Kidney capillary endothelial cell (primary cell): ENCODE data around the gene WSB1.
"Not testable (repeated sequence)": the region's sequence is repeated elsewhere in the genome, so short reads cannot be mapped to it uniquely, and the experiment has no call there.

ENCODE experiments used
- DNase-seq: peaks from one replicate; pipeline ENCODE4 v3.0.0-alpha.2; 2018; ENCODE audit warnings: low spot score

WSB1 gene, protein sequence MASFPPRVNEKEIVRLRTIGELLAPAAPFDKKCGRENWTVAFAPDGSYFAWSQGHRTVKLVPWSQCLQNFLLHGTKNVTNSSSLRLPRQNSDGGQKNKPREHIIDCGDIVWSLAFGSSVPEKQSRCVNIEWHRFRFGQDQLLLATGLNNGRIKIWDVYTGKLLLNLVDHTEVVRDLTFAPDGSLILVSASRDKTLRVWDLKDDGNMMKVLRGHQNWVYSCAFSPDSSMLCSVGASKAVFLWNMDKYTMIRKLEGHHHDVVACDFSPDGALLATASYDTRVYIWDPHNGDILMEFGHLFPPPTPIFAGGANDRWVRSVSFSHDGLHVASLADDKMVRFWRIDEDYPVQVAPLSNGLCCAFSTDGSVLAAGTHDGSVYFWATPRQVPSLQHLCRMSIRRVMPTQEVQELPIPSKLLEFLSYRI

GRCh38 chr17:27293898-27294688 lies at the start of gene WSB1:
WSB1 (plus strand) TSS chr17:27294114; CDS start chr17:27294396, 282 bp downstream.
- peak; percentile 87 for DNase-seq

GRCh38 chr17:27244491-27245223 lies 49.3 kb upstream of the WSB1 start:
- DNase-seq: no peak

DNA sequence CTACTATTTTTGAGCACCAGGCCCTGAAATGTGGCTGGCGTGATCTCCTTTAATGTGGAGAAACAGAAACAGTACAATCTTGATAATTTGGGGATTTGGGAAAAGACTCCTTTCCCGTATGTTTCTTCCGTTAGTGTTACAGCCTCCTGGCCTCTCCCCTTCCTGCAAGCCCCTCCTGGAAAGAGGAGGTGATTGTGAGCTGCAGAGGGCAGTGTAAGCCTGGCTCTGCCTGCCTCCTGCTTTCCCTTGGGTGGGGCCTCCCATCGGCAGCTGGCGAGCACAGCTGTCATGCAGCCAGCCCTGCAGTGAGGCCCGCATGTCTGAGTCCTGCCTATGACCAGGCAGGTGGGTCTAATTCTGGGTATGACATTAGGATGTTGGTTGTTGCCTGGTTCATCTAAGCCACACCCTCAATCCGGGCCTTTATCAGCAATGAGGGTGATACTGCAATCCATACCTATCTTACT lies 48.7 kb upstream of the WSB1 start:
- peak; percentile 70 for DNase-seq

GRCh38 chr17:27246537-27246936 lies 47.4 kb upstream of the WSB1 start:
- no peak for DNase-seq

- DNase-seq: peak; percentile 56
These were observed 46.6 kb upstream of the WSB1 start for GRCh38 chr17:27247071-27247957.

GRCh38 chr17:27247958-27248342 lies 46.0 kb upstream of the WSB1 start:
- DNase-seq: no peak

- not testable (repeated sequence) for DNase-seq
These were observed 43.1 kb upstream of the WSB1 start for GRCh38 chr17:27250791-27251190.

DNA sequence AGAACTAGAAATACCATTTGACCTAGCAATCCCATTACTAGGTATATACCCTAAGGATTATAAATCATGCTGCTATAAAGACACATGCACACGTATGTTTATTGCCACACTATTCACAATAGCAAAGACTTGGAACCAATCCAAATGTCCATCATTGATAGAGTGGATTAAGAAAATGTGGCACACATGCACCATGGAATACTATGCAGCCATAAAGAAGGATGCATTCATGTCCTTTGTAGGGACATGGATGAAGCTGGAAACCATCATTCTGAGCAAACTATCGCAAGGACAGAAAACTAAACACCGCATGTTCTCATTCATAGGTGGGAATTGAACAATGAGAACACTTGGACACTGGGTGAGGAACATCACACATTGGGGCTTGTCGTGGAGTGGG lies 39.1 kb upstream of the WSB1 start:
- DNase-seq: not testable (repeated sequence)

GRCh38 chr17:27256225-27257030 lies 37.5 kb upstream of the WSB1 start:
- DNase-seq: no peak

GRCh38 chr17:27257031-27257357 lies 36.9 kb upstream of the WSB1 start:
- no peak for DNase-seq

DNA sequence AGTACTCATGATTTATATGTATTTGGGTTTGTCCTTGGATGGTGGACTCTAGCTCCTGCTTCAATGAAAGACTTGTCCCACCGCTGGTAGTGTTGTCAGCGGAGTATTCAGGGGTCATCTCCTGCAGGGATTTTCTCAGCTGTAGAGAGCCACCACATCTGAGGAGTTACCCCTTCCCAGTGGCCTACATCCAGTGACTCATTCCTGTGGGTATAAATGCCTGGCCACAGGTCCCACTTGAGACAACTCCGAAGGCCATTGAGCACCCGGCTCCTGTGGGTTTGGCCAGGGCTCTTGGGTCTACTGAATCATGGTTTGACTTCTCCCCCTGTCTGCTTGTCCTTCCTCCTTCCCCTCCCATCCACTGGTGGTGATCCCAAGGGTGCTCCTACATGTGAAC lies 34.6 kb upstream of the WSB1 start:
- DNase-seq: no peak

DNA sequence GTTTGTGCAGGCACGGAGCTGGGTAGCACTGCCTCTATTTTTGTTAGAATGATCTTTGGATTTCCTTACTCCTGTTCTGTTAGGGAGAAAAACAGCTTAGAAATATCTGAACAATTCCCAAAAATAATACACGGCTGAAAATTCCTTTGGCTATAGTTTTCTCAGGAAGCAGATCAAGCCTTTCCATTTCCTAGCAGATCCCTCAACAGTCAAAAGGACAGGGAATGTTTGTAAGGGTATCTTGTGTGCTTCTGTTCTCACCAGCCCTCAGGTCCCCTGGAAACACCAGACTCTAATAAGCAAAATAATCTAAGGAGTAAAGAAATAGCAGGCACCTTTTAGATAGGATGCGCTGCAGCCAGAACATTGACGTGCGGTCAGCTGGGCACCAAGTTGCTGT lies 30.5 kb upstream of the WSB1 start:
- no peak for DNase-seq

DNA sequence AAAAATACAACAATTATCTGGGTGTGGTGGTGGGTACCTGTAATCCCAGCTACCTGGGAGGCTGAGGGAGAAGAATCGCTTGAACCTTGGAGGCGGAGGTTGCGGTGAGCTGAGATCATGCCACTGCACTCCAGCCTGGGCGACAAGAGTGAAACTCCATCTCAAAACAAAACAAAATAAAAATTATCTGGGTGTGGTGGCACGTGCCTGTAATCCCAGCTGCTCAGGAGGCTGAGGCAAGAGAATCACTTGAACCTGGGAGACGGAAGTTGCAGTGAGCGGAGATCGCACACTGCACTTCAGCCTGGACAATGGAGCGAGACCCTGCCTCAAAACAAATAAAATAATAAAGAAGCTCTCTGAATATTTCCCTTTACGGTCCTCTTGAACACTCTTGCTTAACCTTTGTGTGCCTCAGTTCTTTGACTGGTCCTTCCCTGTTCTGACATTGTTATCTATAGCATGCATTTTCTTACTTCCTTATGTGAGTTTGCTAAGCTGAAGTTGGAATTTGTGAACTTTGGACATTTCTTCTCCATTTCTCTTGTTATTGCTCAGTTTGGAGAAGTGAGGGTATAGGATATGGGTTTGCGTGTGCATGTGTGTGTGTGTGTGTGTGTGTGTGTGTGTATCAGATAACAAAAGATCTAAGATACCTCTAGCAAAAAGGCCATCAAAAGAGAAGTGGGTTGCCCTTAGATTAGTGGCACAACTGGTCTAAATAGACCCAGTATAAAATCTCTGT lies 29.7 kb upstream of the WSB1 start:
- no peak for DNase-seq

- DNase-seq: no peak
These were observed 28.6 kb upstream of the WSB1 start for GRCh38 chr17:27265333-27265732.

- DNase-seq: no peak
These were observed 27.7 kb upstream of the WSB1 start for GRCh38 chr17:27266228-27266627.

- no peak for DNase-seq
These were observed 25.4 kb upstream of the WSB1 start for GRCh38 chr17:27268394-27269085.

DNA sequence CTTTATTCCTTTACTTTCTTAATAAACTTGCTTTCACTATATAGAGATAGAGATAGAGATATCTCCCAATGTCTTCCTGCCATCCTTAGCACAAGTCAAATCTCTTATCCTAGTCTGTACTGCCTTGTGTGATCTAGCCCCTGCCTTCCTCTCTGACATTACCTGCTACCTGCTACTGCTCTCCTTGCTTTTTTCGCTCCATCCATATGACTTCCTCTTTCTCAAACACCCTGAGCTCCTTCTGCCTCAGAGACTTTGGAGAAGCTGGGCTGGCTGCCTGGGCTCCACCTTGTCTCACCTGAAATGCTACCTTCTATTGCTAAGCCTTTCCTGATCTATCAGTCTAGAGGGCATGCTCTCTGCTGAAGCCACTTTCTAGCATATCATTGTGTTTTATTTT lies 24.7 kb upstream of the WSB1 start:
- DNase-seq: no peak

DNA sequence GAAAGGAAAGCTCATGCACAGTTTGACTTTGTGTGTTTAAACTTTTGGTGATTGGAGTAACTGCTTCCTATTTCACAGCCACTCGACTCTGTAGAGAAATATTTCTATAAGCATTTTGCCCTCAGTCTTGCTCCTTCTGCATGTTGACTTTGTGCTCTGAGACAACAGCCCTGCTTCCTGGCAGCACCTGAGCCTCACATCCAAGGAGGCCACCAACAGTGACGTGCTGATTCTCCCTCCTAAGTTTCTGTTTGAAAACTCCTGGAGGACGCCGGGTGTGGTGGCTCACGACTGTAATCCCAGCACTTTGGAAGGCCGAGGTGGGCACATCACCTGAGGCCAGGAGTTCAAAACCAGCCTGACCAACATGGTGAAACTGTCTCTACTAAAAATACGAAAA lies 23.9 kb upstream of the WSB1 start:
- no peak for DNase-seq

DNA sequence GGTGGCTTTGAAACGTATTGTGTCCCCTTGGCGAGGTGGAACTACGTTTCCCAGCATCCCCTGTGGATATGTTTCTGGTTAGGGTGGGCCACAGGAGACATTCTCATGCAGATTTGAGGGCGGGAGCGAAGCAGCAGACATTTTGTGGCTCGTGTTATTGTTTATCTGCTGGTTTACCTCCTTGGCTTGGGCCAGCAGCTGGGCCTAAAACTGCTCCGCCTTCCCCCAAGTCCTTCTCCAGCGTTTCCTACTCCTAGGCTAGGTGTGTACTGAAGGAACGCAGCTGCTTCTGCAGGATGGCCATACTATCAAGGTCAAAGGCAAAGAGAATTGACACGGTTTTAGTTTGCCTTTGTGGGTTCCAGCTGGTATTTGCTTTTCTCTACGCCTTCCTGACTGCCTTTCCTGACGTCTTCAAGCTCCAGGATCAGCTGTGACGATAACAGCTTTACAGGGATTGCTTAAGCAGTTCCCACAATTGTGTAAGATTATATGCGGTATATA lies 17.2 kb upstream of the WSB1 start:
- DNase-seq: no peak
